ENCODE data around the gene GPR75.
"Not testable (repeated sequence)": the region's sequence is repeated elsewhere in the genome, so short reads cannot be mapped to it uniquely, and the experiment has no call there.

The GPR75 gene

DNA sequence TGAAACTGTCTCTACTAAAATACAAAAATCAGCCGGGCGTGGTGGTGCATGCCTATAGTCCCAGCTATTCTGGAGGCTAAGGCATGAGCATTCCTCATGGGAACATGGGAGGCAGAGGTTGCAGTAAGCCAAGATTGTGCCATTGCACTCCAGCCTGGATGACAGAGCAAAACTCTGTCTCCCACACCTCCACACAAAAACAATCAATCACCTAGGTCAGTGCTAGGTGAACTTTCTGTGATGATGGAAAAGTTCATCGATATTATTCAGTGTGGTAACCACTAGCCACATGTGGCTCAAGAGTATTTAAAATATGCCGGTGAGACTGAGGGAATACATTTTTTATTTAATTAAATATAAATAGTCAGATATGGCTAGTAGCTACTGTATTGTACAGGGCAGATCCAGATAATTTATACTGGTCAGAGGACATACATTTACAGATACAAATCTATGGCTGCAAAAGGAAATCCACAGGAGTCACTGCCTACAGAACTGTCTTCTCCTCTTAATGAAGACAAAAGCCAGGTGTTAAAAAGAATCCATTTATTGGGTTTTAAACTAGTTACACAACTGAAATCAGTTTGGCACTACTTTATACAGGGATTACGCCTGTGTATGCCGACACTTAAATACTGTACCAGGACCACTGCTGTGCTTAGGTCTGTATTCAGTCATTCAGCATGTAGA, 3.9 kb upstream of the GPR75 start:
- TF ChIP-seq, protein P1, sequence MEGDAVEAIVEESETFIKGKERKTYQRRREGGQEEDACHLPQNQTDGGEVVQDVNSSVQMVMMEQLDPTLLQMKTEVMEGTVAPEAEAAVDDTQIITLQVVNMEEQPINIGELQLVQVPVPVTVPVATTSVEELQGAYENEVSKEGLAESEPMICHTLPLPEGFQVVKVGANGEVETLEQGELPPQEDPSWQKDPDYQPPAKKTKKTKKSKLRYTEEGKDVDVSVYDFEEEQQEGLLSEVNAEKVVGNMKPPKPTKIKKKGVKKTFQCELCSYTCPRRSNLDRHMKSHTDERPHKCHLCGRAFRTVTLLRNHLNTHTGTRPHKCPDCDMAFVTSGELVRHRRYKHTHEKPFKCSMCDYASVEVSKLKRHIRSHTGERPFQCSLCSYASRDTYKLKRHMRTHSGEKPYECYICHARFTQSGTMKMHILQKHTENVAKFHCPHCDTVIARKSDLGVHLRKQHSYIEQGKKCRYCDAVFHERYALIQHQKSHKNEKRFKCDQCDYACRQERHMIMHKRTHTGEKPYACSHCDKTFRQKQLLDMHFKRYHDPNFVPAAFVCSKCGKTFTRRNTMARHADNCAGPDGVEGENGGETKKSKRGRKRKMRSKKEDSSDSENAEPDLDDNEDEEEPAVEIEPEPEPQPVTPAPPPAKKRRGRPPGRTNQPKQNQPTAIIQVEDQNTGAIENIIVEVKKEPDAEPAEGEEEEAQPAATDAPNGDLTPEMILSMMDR (IDR thresholded peaks at IDR 0.05; ENCODE audit: control extremely low read depth, extremely low read depth, low read depth, missing control alignments) = no peak
- ChIA-PET CTCF (interaction anchor here (1.5 kb wide), 1 partner anchor 9 kb away, joined by 3 read pairs; no protein-coding TSS in a partner anchor), POLR2A (no interaction called here)
- no peak for DNase-seq (ENCODE audit: extremely low spot score)

DNA sequence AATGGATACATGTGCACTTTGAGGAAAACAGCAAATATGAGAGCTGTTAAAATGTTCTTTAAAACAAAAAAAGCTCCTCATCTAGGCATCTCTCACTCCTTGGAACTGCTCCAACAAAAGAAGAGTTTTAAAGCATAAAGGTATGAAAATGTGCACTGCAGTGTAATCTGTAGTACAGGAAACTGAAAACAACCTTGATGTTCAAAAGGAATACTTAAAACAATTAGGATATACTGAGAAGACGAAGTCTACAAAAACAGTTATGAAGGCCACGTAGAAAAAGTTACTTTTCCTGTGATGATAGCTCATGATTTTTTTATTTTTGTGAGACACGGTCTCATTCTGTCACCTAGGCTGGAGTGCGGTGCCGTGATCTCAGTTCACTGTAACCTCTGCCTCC, 2.1 kb upstream of the GPR75 start:
- ChIA-PET CTCF (interaction anchor here (1.0 to 1.6 kb wide), 3 partner anchors 8 to 12 kb away, joined by 3 to 4 read pairs (median 3); no protein-coding TSS in a partner anchor), POLR2A (no interaction called here)
- no peak for DNase-seq (ENCODE audit: extremely low spot score)
- TF ChIP-seq, protein P1 (IDR thresholded peaks at IDR 0.05; ENCODE audit: control extremely low read depth, extremely low read depth, low read depth, missing control alignments) = no peak

DNA sequence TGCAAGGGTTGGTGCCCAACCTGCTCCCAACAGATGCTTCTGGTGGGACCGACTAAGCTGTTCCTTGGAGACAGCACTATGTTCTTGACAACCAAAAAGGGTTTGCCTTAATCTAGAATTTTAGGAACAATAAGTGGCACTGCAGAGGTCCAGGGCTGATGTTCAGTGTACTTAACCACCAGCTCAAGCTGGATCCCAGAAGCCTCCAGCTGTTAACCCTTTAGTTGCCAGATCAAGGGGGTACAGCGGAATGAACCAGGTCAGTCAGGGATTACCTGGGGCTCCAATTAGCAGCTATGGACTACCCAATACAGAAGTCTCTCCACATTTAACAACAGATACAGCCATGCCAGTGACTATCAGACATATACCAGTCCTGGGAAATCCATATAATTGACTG, 3.5 kb downstream of the GPR75 start:
- TF ChIP-seq, protein P1 (IDR thresholded peaks at IDR 0.05; ENCODE audit: control extremely low read depth, extremely low read depth, low read depth, missing control alignments) = no peak
- no peak for DNase-seq (ENCODE audit: extremely low spot score)
- POLR2A ChIA-PET = no interaction called here
- CTCF ChIA-PET = interaction anchor here (1.3 kb wide), 1 partner anchor 27 kb away, joined by 3 read pairs; no protein-coding TSS in a partner anchor

DNA sequence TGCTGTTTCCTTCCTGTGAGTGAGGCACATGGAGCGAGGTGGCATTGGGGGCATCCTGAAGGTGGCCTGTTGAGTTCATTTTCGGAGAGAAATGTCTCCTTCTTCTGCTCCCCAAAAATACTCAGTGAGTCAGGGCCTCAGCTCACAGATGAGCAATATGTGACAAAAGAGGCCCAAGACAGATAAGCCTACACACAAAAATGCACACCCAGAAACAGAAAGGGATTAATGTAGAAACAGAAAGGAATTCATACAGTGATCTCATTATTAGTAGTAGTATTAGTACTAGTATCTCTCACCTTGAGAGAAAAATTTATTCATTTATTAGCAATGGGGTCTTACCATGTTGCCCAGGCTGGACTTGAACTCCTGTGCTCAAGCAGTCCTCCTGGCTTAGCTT, 5.1 kb downstream of the GPR75 start:
- TF ChIP-seq, protein P1 (IDR thresholded peaks at IDR 0.05; ENCODE audit: control extremely low read depth, extremely low read depth, low read depth, missing control alignments) = no peak
- CTCF ChIA-PET = interaction anchor here (0.9 kb wide), 1 partner anchor 8 kb away, joined by 3 read pairs; no protein-coding TSS in a partner anchor
- POLR2A ChIA-PET = no interaction called here
- no peak for DNase-seq (ENCODE audit: extremely low spot score)

DNA sequence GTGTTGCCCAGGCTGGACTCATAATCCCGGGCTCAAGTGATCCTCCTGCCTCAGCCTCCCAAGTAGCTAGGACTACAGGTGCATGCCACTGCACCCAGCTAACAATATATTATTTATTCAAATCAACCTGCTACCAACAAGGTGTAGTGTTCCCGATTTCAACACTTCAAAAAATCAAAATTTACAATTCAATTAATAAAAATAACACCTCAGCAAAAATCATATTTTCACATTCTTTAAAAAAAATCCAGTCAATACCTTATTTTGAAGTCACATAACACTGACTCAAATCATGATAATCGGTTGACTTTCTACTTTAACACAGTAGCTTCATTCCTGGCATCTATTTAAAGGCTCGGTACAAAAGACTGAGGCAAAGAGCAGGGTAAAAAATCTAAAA, 7.2 kb downstream of the GPR75 start:
- TF ChIP-seq, protein P1 (IDR thresholded peaks at IDR 0.05; ENCODE audit: control extremely low read depth, extremely low read depth, low read depth, missing control alignments) = no peak
- ChIA-PET POLR2A (no interaction called here), CTCF (no interaction called here)
- DNase-seq (ENCODE audit: extremely low spot score) = no peak

DNA sequence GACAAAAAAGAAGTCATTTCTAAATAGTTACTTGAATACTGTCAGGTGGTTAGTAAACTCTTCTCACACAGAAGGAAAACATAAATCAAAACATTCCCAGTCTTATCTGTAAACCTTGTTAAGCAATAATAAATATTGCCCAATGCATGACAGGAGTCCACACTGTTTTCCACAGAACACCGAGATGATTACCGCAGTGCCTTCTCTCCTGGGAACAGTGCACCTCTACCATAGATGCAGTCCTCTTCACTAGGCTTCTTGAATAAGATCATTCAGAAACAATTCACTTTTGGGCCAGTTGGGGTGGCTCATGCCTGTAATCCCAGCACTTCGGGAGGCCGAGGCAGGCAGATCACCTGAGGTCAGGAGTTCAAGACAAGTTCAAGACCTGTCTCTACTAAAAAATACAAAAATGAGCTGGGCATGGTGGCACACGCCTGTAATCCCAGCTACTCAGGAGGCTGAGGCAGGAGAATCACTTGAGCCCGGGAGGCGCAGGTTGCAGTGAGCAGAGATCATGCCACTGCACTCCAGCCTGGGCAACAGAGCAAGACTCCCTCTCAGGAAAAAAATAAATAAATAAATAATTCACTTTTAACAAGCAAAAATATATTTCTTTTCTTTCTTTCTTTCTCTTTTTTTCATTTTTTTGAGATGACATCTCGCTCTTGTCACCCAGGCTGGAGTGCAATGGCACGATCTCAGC, 8.6 kb downstream of the GPR75 start:
- POLR2A ChIA-PET; CTCF ChIA-PET; DNase-seq (ENCODE audit: extremely low spot score): not testable (repeated sequence)

DNA sequence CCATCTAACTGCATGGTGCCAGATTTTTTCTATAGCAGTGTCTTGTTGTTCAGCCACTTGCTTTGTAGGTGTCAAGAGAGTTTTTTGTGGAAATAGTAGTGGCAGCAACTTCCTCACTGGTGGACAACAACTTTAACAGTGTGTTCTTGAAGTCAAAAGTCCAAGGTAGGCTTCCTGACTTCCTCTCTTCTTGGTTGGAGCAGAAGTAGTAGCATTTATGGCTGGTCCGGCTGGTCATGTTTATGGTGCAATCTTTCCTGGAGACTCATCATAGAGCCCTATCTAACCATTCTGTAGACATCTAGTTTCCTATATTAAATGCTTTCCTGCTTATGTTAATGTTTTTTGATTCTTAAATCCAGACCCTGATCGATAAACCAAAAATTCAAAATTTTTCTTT, 11.7 kb downstream of the GPR75 start:
- ChIA-PET CTCF (no interaction called here), POLR2A (no interaction called here)
- TF ChIP-seq, protein P1 (IDR thresholded peaks at IDR 0.05; ENCODE audit: control extremely low read depth, extremely low read depth, low read depth, missing control alignments) = no peak

More for the DNA sequence above, 11.7 kb downstream of the GPR75 start:
- no peak for DNase-seq (ENCODE audit: extremely low spot score)

All from GM10248 (cell line).